ENCODE measurements around the gene SPON1.

The SPON1 gene

GRCh38 chr11:13944911-13945425 lies 17.6 kb upstream of the SPON1 start:
- DNase-seq = no peak

DNA sequence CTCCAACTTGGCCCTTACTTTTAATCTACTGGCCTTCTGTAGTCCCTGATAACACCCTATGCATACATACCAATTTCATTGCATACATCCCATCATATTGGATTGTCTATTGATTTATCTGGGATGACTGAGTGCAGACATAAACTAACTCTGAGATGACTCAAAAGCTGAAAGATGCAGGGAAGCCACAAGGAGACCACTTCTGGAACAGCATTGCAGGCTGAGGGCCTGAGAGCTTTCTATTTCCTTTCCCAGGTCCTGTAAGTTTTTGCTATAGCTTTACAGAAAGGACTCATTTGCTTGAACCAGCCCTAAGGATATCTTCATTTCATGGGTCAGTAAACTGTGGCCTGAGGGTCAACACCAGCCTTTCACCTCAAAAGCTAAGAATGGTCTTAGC lies 15.1 kb upstream of the SPON1 start:
- no peak for DNase-seq

GRCh38 chr11:13949876-13950275 lies 12.6 kb upstream of the SPON1 start:
- DNase-seq = no peak

DNA sequence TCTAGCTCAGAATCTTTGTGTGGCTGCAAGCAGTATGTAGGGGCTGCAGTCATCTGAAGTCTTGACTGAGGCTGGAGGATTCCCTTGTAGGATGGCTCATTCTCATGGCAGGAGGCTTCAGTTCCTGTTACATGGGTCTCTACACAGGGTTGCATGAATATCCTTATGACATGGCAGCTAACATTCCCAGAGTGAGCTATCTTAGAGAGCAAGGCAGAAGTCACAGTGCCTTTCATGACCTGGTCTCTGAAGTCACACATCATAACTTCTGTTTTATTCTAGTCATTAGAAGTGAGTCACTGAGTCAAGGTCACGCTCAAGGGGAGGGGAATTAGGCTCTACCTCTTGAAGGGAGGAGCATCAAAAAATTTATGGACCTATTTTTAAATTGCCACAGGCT lies 10.3 kb upstream of the SPON1 start:
- DNase-seq = no peak

GRCh38 chr11:13952668-13953067 lies 9.9 kb upstream of the SPON1 start:
- DNase-seq = no peak

GRCh38 chr11:13954591-13954990 lies 7.9 kb upstream of the SPON1 start:
- DNase-seq = no peak

- DNase-seq = peak; percentile 54
These were observed 6.5 kb upstream of the SPON1 start for GRCh38 chr11:13955971-13956421.

DNA sequence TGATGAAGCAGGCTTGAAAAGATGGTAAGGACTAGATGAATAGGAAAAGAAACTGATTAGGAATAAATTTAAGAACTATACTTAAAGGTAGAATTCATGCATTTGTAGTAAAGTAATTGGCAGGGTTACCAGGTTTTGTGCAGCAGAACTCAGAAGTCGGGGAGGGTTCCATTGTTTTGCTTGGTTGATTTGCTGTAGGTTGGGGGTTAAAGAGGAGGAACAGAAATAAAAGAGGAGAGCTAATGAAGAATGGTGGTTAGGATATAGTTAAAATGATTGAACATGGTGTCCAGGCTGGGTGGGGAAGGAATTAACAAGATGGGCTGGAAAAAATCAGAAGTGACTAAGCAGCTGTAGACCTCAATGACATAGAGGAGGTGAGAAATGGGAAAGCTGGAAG lies 5.5 kb upstream of the SPON1 start:
- no peak for DNase-seq

GRCh38 chr11:13958641-13959400 lies 3.7 kb upstream of the SPON1 start:
- no peak for DNase-seq

DNA sequence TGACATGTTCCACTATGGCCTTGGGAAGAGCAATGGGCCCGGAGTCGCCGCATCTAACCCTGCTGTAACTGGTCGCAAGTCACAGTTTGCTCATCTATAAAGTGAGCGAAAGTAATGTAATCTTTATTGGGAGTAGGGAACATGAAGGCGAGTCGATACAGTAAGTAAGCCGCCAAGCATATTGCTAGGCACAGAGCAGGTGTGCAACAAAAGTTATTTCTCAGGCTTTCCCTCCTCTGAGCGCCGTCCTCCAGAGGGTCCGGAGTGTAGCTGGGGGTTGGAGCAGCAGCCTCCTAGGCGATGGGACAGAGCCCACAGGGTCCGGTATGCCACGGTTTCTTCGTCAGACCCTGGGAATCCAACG lies 343 bp upstream of the SPON1 start:
- no peak for DNase-seq

DNA sequence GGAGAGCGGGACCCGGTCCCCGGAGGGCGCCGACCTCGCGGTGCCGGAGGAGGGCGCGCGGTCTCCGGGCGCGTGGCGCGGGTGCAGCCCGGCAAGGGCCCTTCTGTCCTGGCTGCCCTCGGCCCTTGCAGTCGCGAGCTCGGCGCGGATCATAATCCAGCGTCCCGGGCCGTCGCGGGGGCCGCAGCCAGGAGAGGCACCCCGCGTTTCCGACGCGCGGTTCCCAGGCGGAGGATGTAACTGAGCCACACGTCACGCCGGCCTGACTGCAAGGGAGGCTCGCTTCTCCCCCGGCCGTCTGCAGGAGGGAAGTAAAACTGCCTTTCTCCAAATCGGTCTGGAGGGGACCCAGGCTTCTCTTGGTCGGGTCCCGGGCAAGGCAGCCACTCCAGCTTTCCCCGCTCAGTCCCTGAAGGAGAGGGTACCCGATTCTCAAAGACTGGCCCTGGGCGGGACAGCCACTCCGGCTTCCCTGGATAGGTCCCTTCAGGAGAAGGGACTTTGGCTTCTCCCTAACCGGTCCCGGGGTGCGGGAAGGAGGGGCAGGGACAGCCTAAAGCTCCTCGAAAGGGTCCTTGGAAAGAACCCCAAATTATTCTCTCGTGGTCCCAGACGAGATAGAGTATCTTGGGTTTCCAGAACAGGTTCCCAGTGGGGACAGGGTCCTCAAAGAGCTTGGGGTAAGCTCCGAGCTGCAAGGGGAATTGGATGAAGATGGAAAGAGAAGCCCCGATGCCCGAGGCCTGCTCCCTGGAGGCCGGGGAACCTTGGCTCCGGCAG lies 836 bp downstream of the SPON1 start:
- DNase-seq = no peak

DNA sequence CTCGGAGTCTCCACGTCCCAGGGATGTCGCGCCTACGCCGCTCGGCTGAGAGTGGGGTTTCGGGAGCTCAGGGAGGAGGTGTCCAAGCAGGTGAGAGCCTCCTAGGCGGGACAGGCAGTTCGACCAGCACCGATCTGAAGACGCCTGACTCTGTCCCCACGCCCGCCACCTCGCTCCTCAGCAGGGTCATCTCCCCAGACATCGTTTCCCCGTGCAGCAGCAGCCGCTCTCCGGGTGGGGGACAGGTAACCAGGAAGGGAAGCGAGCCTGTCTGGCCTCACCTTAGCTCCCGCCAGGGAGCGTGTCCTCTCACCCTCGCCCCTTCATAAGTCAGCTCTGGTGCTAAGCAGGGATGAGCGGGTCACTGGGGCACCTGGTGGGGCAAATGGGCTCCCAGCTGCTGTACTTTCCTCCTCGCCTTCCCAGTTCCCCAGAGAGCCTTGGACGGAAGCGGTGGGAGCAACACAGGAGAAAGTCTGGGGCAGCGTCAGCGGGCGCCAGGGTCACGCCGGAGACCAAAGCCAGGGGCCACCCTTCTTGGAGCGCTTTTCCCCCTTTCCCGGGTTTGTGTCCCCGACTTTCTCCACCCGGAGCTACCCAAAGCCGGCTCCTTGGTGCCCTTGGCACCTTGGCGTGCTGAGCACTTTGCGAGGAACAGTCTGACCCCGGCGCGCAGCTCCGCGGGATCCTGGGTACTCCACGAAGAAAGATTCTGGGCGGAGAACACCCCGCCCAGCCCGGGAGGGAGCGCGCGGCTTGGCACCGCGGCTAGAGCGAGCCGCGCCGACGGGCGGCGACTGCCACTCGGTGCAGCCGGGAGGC lies 1.6 kb downstream of the SPON1 start:
- peak; percentile 5 for DNase-seq

DNA sequence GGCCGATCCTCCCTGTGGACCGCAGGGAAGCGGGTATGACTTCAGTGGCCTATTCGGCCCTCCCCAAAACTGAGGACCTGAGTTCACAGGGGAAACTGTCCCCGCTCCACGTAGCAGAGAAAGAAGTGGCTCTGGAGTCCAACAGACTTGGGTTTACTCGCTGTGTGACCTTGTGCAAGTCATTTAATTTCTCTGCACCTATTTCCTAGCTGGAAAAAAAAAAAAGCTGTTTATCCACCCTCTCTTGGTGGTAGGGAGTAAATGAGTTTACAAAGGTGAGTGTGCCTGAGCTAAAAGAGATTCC lies 2.2 kb downstream of the SPON1 start:
- no peak for DNase-seq

GRCh38 chr11:13965337-13965736 lies 2.8 kb downstream of the SPON1 start:
- DNase-seq = no peak

DNA sequence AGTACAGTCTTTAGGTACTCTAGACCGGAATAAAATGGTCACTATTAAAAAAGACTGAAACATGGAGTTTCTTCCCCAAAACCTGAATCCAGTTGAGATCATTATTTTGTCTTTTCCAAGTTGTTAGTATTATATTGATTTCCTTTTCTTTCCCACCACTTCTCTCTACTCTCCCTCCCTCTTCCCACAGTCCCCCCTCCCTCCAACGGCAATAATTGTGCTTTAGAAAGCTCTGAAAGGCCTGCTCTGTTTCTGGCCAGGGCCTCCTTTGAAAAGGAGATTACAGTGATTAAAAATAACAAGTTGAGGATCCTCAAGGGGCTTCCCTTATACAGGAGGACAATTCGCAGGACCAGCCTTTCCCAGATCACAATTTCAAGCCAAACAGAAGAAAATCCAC lies 3.5 kb downstream of the SPON1 start:
- no peak for DNase-seq

DNA sequence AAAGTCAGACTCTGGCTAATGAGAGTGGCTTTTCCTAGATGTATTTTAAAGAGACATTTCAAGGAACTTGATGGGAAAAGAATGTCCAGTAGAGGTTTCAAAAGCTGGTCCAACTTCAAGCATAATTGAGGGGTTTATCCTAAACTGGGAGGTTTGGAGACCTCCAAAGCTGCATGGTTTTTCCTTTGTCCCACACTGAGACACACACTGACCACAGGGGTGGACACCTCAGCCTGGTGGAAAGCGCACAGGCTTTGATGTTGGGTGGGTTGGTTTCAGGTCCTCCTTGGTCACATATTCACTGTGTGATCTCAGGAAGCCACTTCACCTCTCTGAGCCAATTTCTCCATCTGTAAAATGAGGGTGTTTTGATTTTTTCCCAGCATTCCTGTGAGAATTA lies 4.0 kb downstream of the SPON1 start:
- DNase-seq = no peak

DNA sequence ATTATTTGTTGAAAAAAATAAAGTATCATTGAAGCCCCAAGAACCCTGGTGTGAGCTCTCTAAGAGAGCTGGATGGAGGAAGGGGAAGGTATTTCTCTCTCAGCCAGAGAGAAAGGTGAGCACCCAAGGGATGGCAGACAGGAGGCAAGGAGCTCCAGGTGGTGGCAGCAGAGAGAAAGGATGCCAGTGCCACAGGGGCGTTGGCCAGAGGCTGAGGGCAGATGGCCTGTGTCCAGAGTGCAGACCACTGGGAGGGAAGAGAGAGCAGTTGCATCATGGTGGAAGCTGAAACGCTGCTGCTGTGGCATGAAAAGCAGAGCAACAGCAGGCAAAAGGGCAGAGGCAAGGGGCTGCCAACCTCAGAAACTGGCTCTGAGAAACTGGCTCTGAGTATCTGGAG lies 8.5 kb downstream of the SPON1 start:
- DNase-seq = no peak

DNA sequence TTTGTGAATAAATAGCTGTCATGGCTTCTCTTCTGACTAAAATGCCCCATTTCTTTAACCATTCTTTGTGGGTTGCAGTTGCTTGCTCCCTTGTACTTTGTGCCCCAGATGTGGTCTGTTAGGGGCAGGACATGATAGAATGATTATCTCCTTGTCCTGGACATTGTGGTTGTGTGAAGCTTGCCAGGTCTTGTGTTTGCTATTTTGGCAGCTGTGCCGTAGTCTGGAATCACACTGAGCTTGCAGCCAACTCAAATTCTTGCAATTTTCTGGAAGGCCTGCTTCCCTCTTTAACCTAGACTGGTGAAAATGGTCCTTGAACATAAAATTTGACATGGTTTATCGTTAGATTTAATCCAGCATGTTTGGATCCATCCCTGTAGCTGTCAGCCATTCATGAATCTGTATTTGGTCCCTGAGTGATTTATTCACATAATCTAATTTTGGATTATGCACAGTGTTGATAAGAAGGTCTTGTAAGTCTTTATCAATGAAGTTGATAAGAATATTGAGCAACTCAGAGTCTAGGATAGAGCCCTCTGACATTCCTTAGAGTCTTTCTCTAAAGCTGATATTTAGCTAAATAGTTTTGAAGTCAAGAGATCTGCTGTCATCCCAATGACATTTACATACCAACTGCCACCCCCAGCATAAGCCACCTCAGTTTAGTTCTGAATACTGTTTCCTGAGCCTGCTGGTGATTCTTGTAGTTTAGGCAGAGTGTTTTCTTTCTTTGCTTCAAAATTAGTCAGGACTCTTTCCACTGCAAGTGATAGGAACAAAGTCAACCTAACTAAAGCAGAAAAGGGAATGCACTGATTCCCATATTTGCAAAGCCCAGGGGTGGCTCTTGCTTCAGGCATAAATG lies 9.8 kb downstream of the SPON1 start:
- no peak for DNase-seq

DNA sequence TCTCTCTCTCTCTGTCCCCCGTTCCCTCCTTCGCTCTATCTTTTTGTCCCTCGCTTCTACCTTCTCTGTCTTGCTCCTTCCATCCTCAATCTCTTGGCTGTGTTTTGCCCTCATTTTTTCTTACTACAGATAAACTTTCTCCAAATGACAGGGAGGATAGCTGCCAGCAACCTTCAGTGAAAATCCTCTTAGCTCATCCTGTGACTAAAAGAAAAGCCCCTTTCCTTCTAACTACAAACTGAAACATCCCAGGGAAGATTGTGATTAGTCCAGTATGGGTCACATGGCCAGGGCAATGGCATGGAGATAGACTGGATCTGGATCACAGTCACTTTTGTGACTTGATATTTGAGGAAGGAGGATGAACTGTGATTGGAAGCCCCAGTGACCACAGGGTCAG lies 10.4 kb downstream of the SPON1 start:
- no peak for DNase-seq

DNA sequence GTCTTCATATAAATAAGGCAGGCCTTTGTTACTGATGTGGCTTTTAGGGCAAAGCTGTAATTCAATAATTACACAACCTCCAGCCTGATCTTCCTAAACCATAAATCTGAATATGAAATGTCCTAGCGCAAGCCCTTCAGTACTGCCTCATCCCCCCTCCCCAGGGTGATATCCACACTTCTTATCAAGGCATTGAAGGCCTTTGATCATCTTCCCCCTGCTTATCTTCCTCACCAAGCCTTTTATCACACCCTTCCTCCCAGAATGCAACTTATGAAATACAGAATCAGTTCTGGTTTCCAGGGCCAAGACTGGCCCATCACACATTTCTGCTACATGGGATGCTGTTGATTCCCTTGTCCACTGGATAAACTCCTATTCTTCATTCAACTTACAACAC lies 12.1 kb downstream of the SPON1 start:
- DNase-seq = no peak

DNA sequence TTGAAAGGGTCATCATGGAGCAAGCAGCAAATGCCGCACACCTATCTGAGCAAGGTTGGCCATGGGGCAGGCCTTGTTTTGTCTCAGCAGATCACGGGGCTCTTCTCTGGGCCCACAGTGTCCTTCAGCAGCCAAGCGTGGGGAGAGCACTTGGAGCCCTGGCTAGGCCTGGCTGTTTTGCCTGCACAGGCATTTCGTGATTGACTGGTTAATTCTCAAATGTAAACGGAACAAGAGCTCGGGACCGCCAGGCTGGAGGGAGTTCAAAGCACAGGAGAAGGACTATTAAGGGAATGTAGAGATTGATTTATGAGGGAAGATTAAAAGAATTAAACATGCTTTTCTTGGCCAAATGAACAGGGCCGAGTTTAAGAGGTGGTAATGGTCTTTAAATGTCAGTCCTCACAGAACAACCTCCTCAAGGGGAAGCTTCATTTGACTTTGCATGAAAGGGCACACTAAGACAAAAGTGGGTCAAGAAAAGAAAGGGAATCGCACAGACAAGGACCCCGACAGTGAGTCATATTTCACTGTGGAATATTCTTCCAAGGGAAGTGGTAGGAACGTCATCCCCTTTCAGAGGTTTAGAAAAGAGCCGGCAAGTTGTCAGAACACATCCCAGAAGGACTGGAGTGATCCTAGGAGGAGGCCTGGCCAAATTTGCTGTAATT lies 20.7 kb downstream of the SPON1 start:
- DNase-seq = no peak

All from central memory CD4-positive, alpha-beta T cell (primary cell).